Breast epithelium (tissue), 4 donors: ENCODE data around the gene CCL24. TPM values are rescaled to one million over a fixed set of nuclear protein-coding genes. Genes with fewer than 3 reads are reported as not detected.
"Not testable (repeated sequence)": the region's sequence is repeated elsewhere in the genome, so short reads cannot be mapped to it uniquely, and the experiment has no call there.

Source experiments
- DNase-seq, 2 donors: peaks; one replicate each; pipeline ENCODE4 v3.0.0-alpha.2; 2019; ENCODE audit warnings: low spot score in 2 of 2
- H3K27ac ChIP-seq, 2 donors: fragments of 200-600 bp; sonication (generic) in 1 of 2; one replicate each; pipeline ENCODE4 v1.5.1; 2016 to 2019; ENCODE audit warnings: mild to moderate bottlenecking in 1 of 2
- H3K27me3 ChIP-seq, 2 donors: fragments of 200-600 bp; sonication (generic) in 1 of 2; one replicate each; pipeline versions ENCODE4 v1.5.1 to v1.6.0; 2017 to 2019; ENCODE audit warnings: control low read depth in 1 of 2, mild to moderate bottlenecking in 1 of 2
- H3K36me3 ChIP-seq: fragments of 200-600 bp; one replicate; pipeline ENCODE4 v1.5.1; 2019
- H3K4me1 ChIP-seq, 2 donors: fragments of 200-600 bp; sonication (generic); one replicate each; pipeline ENCODE4 v1.5.1; 2016 to 2019; ENCODE audit warnings: control low read depth in 1 of 2
- H3K4me3 ChIP-seq, 3 donors: fragments of 200-600 bp; sonication (generic); 1 replicate in 2 of 3; 2 replicates in 1 of 3; pipeline ENCODE4 v1.5.1; 2016 to 2019; ENCODE audit warnings: mild to moderate bottlenecking in 3 of 3, moderate library complexity in 2 of 3
- H3K9me3 ChIP-seq, 2 donors: fragments of 200-600 bp; sonication (generic) in 1 of 2; one replicate each; pipeline ENCODE4 v1.5.1; 2016 to 2019; ENCODE audit warnings: control low read depth in 1 of 2
- CTCF ChIP-seq, 3 donors: fragments of 450-650 bp; IDR thresholded peaks; one replicate each; pipeline ENCODE4 v1.5.1; 2016 to 2017; ENCODE audit warnings: antibody characterized with exemption in 3 of 3, mild to moderate bottlenecking in 3 of 3, moderate library complexity in 3 of 3
- POLR2A ChIP-seq: fragments of 450-650 bp; IDR thresholded peaks from one replicate; pipeline ENCODE4 v1.6.1; 2016; ENCODE audit warnings: antibody characterized with exemption, mild to moderate bottlenecking, moderate library complexity
- POLR2AphosphoS5 ChIP-seq, 3 donors: sonication (generic); formaldehyde crosslinking; IDR thresholded peaks; one replicate each; pipeline ENCODE4 v1.6.1; 2017; ENCODE audit warnings: antibody characterized with exemption in 3 of 3
- intact Hi-C: fragments of 100-400 bp; cut with DNase I; formaldehyde crosslinking; loops from one replicate; pipeline ENCODE4 v1.15.1; 2023; ENCODE audit warnings: low total_unique reads
- total RNA-seq, 3 donors: library from RNA; depleted of rRNA; stranded (reverse); fragments of >200 nt; gene quantifications; one replicate each; pipeline ENCODE4 v1.1.0, GENCODE V29; 2016

Gene CCL24
- total RNA-seq, 3 donors from 2014 or later: 1.3 TPM; not detected in 2

DNA sequence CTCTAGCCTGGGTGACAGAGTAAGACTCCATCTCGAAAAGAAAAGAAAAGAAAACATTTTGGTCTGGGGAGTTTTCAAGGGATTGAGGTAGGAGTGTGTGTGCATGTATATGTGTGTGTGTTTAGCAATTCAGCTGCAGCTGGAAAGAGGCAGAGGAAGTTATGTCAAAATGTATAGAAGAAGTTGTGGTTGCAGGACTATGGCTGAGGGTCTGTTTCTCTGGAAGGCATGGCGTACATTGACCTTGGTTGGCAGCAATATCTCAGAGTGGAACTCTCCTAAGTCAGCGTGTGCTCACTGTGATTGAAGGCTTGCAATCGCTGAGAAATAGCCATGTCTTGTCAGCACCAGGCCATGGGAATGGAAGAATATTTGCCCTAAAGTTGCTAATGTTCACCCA, 36.6 kb upstream of the CCL24 start:
- no peaks in the 10 kb centered on the region for H3K36me3 ChIP-seq
- no peak for DNase-seq
- H3K27ac ChIP-seq: no peak overlapping the region
- H3K4me3 ChIP-seq: no peak overlapping the region
- H3K4me1 ChIP-seq: no peaks in the 10 kb centered on the region
- TF ChIP-seq POLR2AphosphoS5 (IDR thresholded peaks at IDR 0.05) (no peak), POLR2A (no peak), CTCF (IDR thresholded peaks at IDR 0.05) (no peak)
- no peaks in the 10 kb centered on the region for H3K27me3 ChIP-seq
- intact Hi-C loops: no loop called here
- no peaks in the 10 kb centered on the region for H3K9me3 ChIP-seq

DNA sequence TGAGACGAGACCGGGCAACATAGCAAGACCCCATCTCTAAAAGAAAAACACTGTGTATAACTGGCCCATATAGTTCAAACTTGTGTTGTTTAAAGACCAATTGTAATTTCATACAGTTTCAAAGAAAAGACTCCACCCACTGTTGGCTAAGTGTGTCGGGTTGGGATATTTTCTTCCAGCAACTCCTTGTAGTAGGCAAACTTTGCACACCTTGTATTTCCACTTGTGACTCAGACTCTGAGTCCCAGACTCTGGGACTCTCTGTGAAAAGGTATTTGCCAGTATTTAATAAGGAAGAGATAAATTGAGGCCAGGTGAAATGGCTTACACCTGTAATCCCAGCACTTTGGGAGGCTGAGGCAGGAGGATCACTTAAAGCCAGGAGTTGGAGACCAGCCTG, 36.0 kb upstream of the CCL24 start:
- Histone ChIP-seq H3K36me3 (no peaks in the 10 kb centered on the region), H3K27ac (no peak overlapping the region), H3K27me3 (no peaks in the 10 kb centered on the region), H3K4me1 (no peaks in the 10 kb centered on the region), H3K4me3 (no peak overlapping the region), H3K9me3 (no peaks in the 10 kb centered on the region)
- TF ChIP-seq POLR2A (no peak), CTCF (IDR thresholded peaks at IDR 0.05) (no peak), POLR2AphosphoS5 (IDR thresholded peaks at IDR 0.05) (no peak)
- DNase-seq: no peak
- intact Hi-C loops: no loop called here

DNA sequence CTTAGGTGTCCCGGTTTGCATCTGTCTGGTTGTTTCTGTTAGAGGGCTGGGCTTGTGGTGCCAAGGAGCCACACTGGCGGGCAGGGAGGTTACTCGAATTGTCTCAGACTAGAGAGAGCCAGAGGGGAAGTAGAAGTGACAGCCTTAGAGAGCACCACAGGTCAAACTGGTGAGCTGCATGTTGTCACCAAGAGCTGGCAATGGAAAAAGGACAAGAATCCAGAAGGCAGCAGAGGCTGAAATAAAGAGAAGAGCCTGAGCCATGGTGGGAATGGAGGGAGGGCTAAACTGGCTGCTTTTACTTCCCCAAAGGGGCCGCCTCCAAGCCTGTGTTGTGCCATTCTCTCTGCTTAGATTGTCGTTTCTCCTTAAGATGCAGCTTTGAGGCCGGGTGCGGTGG, 34.1 kb upstream of the CCL24 start:
- intact Hi-C loops: loop anchor here (1.0 kb wide), 1 partner anchor 16 kb away; no protein-coding TSS in a partner anchor

GRCh38 chr7:75845132-75845531, 31.5 kb upstream of the CCL24 start:
- H3K36me3 ChIP-seq, H3K4me3 ChIP-seq, H3K4me1 ChIP-seq, H3K27me3 ChIP-seq, H3K27ac ChIP-seq, intact Hi-C loops, DNase-seq, H3K9me3 ChIP-seq: not testable (repeated sequence)

More for the DNA sequence above, 34.1 kb upstream of the CCL24 start:
- Histone ChIP-seq H3K27me3 (no peaks in the 10 kb centered on the region), H3K4me3 (no peak overlapping the region), H3K4me1 (no peaks in the 10 kb centered on the region), H3K27ac (no peak overlapping the region), H3K36me3 (no peaks in the 10 kb centered on the region), H3K9me3 (no peaks in the 10 kb centered on the region)
- TF ChIP-seq POLR2A (no peak), POLR2AphosphoS5 (IDR thresholded peaks at IDR 0.05) (no peak), CTCF (IDR thresholded peaks at IDR 0.05) (no peak)
- DNase-seq: no peak

- Histone ChIP-seq H3K9me3 (no peaks in the 10 kb centered on the region), H3K27me3 (no peaks in the 10 kb centered on the region), H3K27ac (no peak overlapping the region), H3K36me3 (no peaks in the 10 kb centered on the region), H3K4me3 (no peak overlapping the region), H3K4me1 (no peaks in the 10 kb centered on the region)
- TF ChIP-seq CTCF (IDR thresholded peaks at IDR 0.05) (no peak), POLR2AphosphoS5 (IDR thresholded peaks at IDR 0.05) (no peak), POLR2A (no peak)
- intact Hi-C loops: no loop called here
- DNase-seq: no peak
These were observed 30.6 kb upstream of the CCL24 start for GRCh38 chr7:75844158-75844557.

GRCh38 chr7:75843613-75844116, 30.1 kb upstream of the CCL24 start:
- TF ChIP-seq POLR2AphosphoS5 (IDR thresholded peaks at IDR 0.05): no peak
- no peak for TF ChIP-seq POLR2A
- TF ChIP-seq CTCF (IDR thresholded peaks at IDR 0.05): no peak
- Histone ChIP-seq H3K4me1 (no peaks in the 10 kb centered on the region), H3K4me3 (no peak overlapping the region), H3K36me3 (no peaks in the 10 kb centered on the region), H3K27me3 (no peaks in the 10 kb centered on the region), H3K27ac (no peak overlapping the region), H3K9me3 (no peaks in the 10 kb centered on the region)
- intact Hi-C loops: no loop called here
- no peak for DNase-seq
